Osteocyte (in vitro differentiated cells): ENCODE results near the gene FIGNL2. TPM values are rescaled to one million over a fixed set of nuclear protein-coding genes. Genes with fewer than 3 reads are reported as not detected.

ENCODE experiments used
- DNase-seq: peaks from one replicate; pipeline ENCODE4 v3.0.0; 2021; ENCODE audit warnings: mixed read lengths; ENCODE audit not compliant: unreplicated experiment; ENCODE audit errors: extremely low spot score
- H3K27ac Mint-ChIP-seq: one replicate; pipeline ENCODE4 v1.8.0; 2021; ENCODE audit warnings: mild to moderate bottlenecking, mixed read lengths; ENCODE audit not compliant: unreplicated experiment
- H3K27me3 Mint-ChIP-seq: one replicate; pipeline ENCODE4 v1.8.0; 2021; ENCODE audit warnings: mixed read lengths; ENCODE audit not compliant: unreplicated experiment
- H3K36me3 Mint-ChIP-seq: one replicate; pipeline ENCODE4 v1.8.0; 2021; ENCODE audit warnings: mixed read lengths; ENCODE audit not compliant: unreplicated experiment
- H3K4me1 Mint-ChIP-seq: one replicate; pipeline ENCODE4 v1.8.0; 2021; ENCODE audit warnings: mixed read lengths; ENCODE audit not compliant: unreplicated experiment
- H3K4me3 Mint-ChIP-seq: one replicate; pipeline ENCODE4 v1.8.0; 2021; ENCODE audit warnings: mild to moderate bottlenecking, moderate library complexity, mixed read lengths; ENCODE audit not compliant: unreplicated experiment
- H3K9me3 Mint-ChIP-seq: one replicate; pipeline ENCODE4 v1.8.0; 2021; ENCODE audit warnings: mixed read lengths; ENCODE audit not compliant: unreplicated experiment
- total RNA-seq: library from RNA; stranded (reverse); gene quantifications from 2 replicates; pipeline ENCODE4 v1.2.1, GENCODE V29; 2021
- TF ChIP-seq, protein P1 (sequence below): fragments of 200-600 bp; sonication (generic); IDR thresholded peaks from 2 replicates; pipeline ENCODE4 v1.5.0; 2021; ENCODE audit warnings: antibody characterized with exemption, mild to moderate bottlenecking, moderate library complexity

Gene FIGNL2
- total RNA-seq, 1 donor from 2014 or later, result 0.08 TPM

DNA sequence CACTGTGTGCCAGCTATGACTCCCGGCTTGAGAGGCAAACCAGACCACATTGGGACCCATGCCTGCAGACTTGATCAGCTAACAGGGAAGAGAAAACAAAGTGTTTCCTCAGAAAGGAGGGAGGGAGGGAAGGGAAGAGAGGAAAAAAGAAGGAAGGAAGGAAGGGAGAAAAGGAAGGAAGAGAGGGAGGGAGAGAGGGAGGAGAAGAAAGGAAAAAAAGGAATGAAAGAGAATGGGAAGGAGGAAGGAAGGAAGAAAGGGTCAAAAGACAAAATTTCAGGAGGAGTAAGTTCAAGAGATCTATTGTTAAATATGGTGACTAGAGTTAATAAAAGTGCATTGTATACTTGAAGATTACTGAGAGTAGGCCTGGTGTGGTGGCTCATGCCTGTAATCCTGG, 18.9 kb downstream of the FIGNL2 start:
- Mint-ChIP-seq H3K4me1 (no peaks in the 10 kb centered on the region), H3K36me3 (no peaks in the 10 kb centered on the region), H3K4me3 (no peak overlapping the region), H3K27me3 (peaks cover 38% of the 10 kb centered on the region), H3K27ac (no peak overlapping the region), H3K9me3 (no peaks in the 10 kb centered on the region)
- no peak for DNase-seq
- TF ChIP-seq, protein P1, sequence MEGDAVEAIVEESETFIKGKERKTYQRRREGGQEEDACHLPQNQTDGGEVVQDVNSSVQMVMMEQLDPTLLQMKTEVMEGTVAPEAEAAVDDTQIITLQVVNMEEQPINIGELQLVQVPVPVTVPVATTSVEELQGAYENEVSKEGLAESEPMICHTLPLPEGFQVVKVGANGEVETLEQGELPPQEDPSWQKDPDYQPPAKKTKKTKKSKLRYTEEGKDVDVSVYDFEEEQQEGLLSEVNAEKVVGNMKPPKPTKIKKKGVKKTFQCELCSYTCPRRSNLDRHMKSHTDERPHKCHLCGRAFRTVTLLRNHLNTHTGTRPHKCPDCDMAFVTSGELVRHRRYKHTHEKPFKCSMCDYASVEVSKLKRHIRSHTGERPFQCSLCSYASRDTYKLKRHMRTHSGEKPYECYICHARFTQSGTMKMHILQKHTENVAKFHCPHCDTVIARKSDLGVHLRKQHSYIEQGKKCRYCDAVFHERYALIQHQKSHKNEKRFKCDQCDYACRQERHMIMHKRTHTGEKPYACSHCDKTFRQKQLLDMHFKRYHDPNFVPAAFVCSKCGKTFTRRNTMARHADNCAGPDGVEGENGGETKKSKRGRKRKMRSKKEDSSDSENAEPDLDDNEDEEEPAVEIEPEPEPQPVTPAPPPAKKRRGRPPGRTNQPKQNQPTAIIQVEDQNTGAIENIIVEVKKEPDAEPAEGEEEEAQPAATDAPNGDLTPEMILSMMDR, result no peak

DNA sequence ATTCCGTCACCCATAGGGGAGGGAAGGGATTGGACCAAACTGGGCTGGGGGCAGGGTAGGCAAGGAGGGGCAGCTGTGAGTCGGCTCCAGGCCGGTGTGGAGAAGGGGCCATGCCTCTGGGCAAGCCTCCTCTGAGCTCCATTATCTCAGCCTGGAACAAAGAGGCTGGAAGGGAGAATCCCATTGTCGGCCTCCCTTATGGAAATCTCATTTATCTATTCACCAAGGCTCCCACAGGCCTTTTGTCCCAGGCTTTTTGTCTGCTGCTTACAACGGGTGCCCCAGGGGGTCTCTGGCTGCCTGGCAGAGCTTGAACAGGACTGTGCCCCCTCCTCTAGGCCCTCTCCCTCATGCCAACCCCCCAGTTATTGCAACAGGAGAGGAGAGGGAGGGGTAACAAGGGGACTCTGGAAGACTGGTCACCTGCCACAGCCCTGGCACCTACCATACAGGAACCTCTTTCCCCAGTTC, 19.5 kb downstream of the FIGNL2 start:
- Mint-ChIP-seq H3K27me3 (peaks cover 34% of the 10 kb centered on the region), H3K9me3 (no peaks in the 10 kb centered on the region), H3K4me1 (no peaks in the 10 kb centered on the region), H3K27ac (no peak overlapping the region), H3K36me3 (no peaks in the 10 kb centered on the region), H3K4me3 (no peak overlapping the region)
- DNase-seq, result no peak
- TF ChIP-seq, protein P1, result no peak

DNA sequence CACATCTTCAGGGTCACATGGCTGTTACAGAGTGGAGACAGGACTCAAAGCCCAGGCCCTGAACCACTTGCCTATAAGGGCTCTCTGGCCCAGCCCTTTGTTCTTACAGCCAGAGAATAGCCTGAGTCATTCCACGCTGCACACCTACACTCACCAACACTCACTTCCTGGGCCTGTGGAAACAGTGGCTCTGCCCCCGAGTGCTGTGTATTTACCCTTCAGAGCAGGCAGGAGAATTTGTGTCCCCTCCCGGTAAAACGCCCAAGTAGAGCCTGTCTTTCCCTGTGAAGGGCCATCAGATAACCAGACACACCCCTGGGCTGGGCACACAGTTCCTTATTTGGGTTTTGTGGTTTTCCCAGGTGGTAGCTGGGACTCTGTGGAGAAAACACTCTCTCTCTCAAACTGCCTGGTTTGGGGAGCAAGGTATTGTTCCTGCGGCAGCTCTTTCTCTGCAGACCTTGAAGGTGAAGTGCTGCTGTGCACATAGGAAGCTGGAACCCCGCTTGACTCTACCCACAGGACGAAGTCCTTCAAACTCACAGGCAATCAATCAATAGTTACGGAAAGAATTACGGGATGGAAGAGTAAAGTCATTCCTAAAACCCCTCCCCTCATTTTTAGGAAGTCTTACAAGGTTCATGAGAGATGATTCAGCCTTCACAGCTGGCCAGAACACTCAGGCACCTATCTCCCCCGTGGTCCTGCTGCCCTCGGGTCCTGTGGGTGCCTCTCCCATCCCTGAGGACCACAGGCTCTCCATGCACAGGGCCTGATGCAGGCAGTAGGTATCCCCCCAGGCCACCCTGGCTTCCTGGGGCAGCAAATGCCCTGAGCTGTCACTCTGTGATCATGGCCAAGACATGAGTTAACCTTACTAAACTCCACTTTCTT, 20.3 kb downstream of the FIGNL2 start:
- Mint-ChIP-seq H3K36me3 (no peaks in the 10 kb centered on the region), H3K9me3 (no peaks in the 10 kb centered on the region), H3K4me3 (no peak overlapping the region), H3K4me1 (no peaks in the 10 kb centered on the region), H3K27ac (no peak overlapping the region), H3K27me3 (peaks cover 26% of the 10 kb centered on the region)
- no peak for DNase-seq
- TF ChIP-seq, protein P1, result no peak

DNA sequence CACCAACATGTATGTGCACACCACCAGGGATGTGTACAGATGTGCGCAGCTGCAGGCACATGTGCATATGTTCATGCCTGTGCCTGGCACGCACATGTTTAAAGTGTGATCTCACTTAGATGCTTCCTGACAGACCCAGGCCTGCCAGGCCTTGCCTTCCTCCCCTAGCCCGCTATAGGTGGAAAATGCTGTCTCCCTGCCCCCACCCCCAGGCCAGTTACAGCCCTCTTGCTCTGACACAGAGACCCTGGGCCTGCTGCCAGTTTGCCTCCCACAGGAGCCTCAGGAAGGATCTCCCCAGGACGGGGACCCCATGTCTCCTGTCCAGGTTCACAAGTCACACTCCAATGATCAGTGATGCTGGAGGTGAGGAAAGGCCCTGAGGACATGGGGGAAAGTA, 21.6 kb downstream of the FIGNL2 start:
- H3K36me3 Mint-ChIP-seq, result no peaks in the 10 kb centered on the region
- no peaks in the 10 kb centered on the region for H3K9me3 Mint-ChIP-seq
- H3K27ac Mint-ChIP-seq, result no peak overlapping the region

DNA sequence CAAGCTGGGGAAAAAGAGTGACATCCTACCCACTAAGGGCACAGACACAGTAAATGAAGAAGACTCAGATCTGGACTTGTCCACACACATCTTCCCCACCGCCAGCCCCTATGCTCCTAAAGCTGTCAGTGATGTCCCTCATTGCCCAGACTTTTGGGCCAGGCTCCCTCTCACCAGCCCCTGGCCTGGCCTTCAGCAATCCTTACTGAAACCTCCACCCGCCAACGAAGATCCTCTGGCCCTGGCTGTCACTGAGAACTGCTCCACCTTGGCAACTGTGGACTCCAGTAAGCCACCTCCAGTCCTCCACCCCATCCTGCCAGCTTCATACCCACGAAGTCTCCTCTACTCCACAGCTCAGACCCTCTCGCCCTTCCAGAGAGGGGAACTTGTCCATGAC, 23.3 kb downstream of the FIGNL2 start:
- no peaks in the 10 kb centered on the region for H3K4me1 Mint-ChIP-seq
- H3K9me3 Mint-ChIP-seq, result no peaks in the 10 kb centered on the region
- H3K27ac Mint-ChIP-seq, result no peak overlapping the region
- peaks cover 2% of the 10 kb centered on the region for H3K27me3 Mint-ChIP-seq
- TF ChIP-seq, protein P1, result no peak
- H3K36me3 Mint-ChIP-seq, result no peaks in the 10 kb centered on the region
- H3K4me3 Mint-ChIP-seq, result no peak overlapping the region
- no peak for DNase-seq

More for the DNA sequence above, 21.6 kb downstream of the FIGNL2 start:
- Mint-ChIP-seq H3K4me3 (no peak overlapping the region), H3K4me1 (no peaks in the 10 kb centered on the region), H3K27me3 (peaks cover 13% of the 10 kb centered on the region)
- no peak for DNase-seq
- TF ChIP-seq, protein P1, result no peak
